ENCODE results near the gene WDR76.
A peak's percentile ranks its signal among the peaks of the same experiment; 100 is the strongest.
"Not testable (repeated sequence)": the region's sequence is repeated elsewhere in the genome, so short reads cannot be mapped to it uniquely, and the experiment has no call there.

The WDR76 gene

GRCh38 chr15:43799945-43800285 lies 26.9 kb upstream of the WDR76 start, which contains the start of gene SERINC4:
Gene SERINC4, minus strand, starts transcription at chr15:43800220. Its CDS starts 234 bp downstream, at chr15:43799986.
- Mint-ChIP-seq H3K36me3 (peaks cover 47 to 65% of the 10 kb centered on the region in 2 donors), H3K4me1 (peaks cover 31 to 53% of the 10 kb centered on the region in 2 donors), H3K27me3 (no peaks in the 10 kb centered on the region), H3K27ac (peak within 1 kb of the TSS; percentile 98), H3K9me3 (peaks cover 0 to 1% of the 10 kb centered on the region in 2 donors), H3K4me3 (peak within 1 kb of the TSS; percentile 94 to 97)
- ATAC-seq (replicated peaks) (no peak), DNase-seq (no peak)

GRCh38 chr15:43800286-43801141 lies 26.3 kb upstream of the WDR76 start, which contains the start of gene HYPK:
Gene HYPK, plus strand, starts transcription at chr15:43800599. Its CDS starts 24 bp downstream, at chr15:43800623.
- peaks cover 29 to 47% of the 10 kb centered on the region in 2 donors for H3K4me1 Mint-ChIP-seq
- H3K4me3 Mint-ChIP-seq, result peak within 1 kb of the TSS; percentile 94 to 97

GRCh38 chr15:43802676-43803075 lies 24.1 kb upstream of the WDR76 start:
- H3K4me3 Mint-ChIP-seq; H3K27ac Mint-ChIP-seq; H3K27me3 Mint-ChIP-seq; DNase-seq; H3K9me3 Mint-ChIP-seq; ATAC-seq (replicated peaks): not testable (repeated sequence)
- Mint-ChIP-seq H3K4me1 (peaks cover 25 to 40% of the 10 kb centered on the region in 2 donors), H3K36me3 (peaks cover 54 to 67% of the 10 kb centered on the region in 2 donors)

More at GRCh38 chr15:43800286-43801141, 26.3 kb upstream of the WDR76 start, which contains the start of gene HYPK:
- H3K27ac Mint-ChIP-seq, result peak within 1 kb of the TSS; percentile 98
- H3K27me3 Mint-ChIP-seq, result no peaks in the 10 kb centered on the region
- DNase-seq (peak; percentile 86), ATAC-seq (replicated peaks) (peak; percentile 97 to 99)
- H3K9me3 Mint-ChIP-seq, result peaks cover 0 to 1% of the 10 kb centered on the region in 2 donors
- peaks cover 49 to 65% of the 10 kb centered on the region in 2 donors for H3K36me3 Mint-ChIP-seq

GRCh38 chr15:43808435-43808950 lies 18.3 kb upstream of the WDR76 start:
- Mint-ChIP-seq H3K36me3 (peaks cover 36 to 47% of the 10 kb centered on the region in 2 donors), H3K4me3 (no peak overlapping the region), H3K27me3 (no peaks in the 10 kb centered on the region), H3K27ac (no peak overlapping the region), H3K4me1 (peaks cover 13 to 23% of the 10 kb centered on the region in 2 donors), H3K9me3 (no peaks in the 10 kb centered on the region)
- ATAC-seq (replicated peaks), result no peak
- DNase-seq, result no peak

- H3K36me3 Mint-ChIP-seq, result peaks cover 38 to 49% of the 10 kb centered on the region in 2 donors
- peak overlapping the region in 1 of 2 donors; percentile 21 for H3K4me3 Mint-ChIP-seq
- peak overlapping the region; percentile 84 for H3K27ac Mint-ChIP-seq
- DNase-seq (no peak), ATAC-seq (replicated peaks) (peak; percentile 97 to 98)
- H3K27me3 Mint-ChIP-seq, result no peaks in the 10 kb centered on the region
- H3K4me1 Mint-ChIP-seq, result peaks cover 13 to 23% of the 10 kb centered on the region in 2 donors
- H3K9me3 Mint-ChIP-seq, result no peaks in the 10 kb centered on the region
Observed at GRCh38 chr15:43808960-43809678, 17.7 kb upstream of the WDR76 start.

GRCh38 chr15:43815064-43815463 lies 11.7 kb upstream of the WDR76 start:
- H3K36me3 Mint-ChIP-seq, result peaks cover 33 to 40% of the 10 kb centered on the region in 2 donors
- not testable (repeated sequence) for H3K27me3 Mint-ChIP-seq; DNase-seq; H3K4me1 Mint-ChIP-seq; H3K9me3 Mint-ChIP-seq; H3K4me3 Mint-ChIP-seq; ATAC-seq (replicated peaks); H3K27ac Mint-ChIP-seq

GRCh38 chr15:43821505-43821904 lies 5.3 kb upstream of the WDR76 start:
- Mint-ChIP-seq H3K27me3 (no peaks in the 10 kb centered on the region), H3K4me3 (peak overlapping the region in 1 of 2 donors; percentile 21), H3K27ac (no peak overlapping the region), H3K4me1 (peaks cover 11 to 27% of the 10 kb centered on the region in 2 donors), H3K36me3 (peaks cover 19 to 31% of the 10 kb centered on the region in 2 donors), H3K9me3 (no peaks in the 10 kb centered on the region)
- no peak for ATAC-seq (replicated peaks)
- DNase-seq, result no peak

- no peaks in the 10 kb centered on the region for H3K9me3 Mint-ChIP-seq
- peak within 1 kb of the TSS; percentile 98 for H3K27ac Mint-ChIP-seq
- peak; percentile 90 to 91 for ATAC-seq (replicated peaks)
- peak within 1 kb of the TSS; percentile 90 to 98 for H3K4me3 Mint-ChIP-seq
- no peaks in the 10 kb centered on the region for H3K27me3 Mint-ChIP-seq
- H3K4me1 Mint-ChIP-seq, result peaks cover 23 to 56% of the 10 kb centered on the region in 2 donors
- DNase-seq, result peak; percentile 87
- H3K36me3 Mint-ChIP-seq, result peaks cover 21 to 31% of the 10 kb centered on the region in 2 donors
Observed at GRCh38 chr15:43824302-43825246, 2.2 kb upstream of the WDR76 start, which contains the start of gene MFAP1. Gene MFAP1, minus strand, starts transcription at chr15:43824690. Its CDS starts 121 bp downstream, at chr15:43824569.

GRCh38 chr15:43825305-43825704 lies 1.5 kb upstream of the WDR76 start:
- H3K27ac Mint-ChIP-seq; H3K27me3 Mint-ChIP-seq; DNase-seq; H3K9me3 Mint-ChIP-seq; ATAC-seq (replicated peaks); H3K4me3 Mint-ChIP-seq: not testable (repeated sequence)
- peaks cover 25 to 64% of the 10 kb centered on the region in 2 donors for H3K4me1 Mint-ChIP-seq
- peaks cover 21 to 34% of the 10 kb centered on the region in 2 donors for H3K36me3 Mint-ChIP-seq

- DNase-seq, result no peak
- peak overlapping the region; percentile 29 to 96 for H3K4me3 Mint-ChIP-seq
- ATAC-seq (replicated peaks), result no peak
- H3K9me3 Mint-ChIP-seq, result no peaks in the 10 kb centered on the region
- peak overlapping the region; percentile 93 for H3K27ac Mint-ChIP-seq
- H3K36me3 Mint-ChIP-seq, result peaks cover 24 to 33% of the 10 kb centered on the region in 2 donors
- no peaks in the 10 kb centered on the region for H3K27me3 Mint-ChIP-seq
- H3K4me1 Mint-ChIP-seq, result peaks cover 25 to 68% of the 10 kb centered on the region in 2 donors
Observed at GRCh38 chr15:43826029-43826507, 734 bp upstream of the WDR76 start.

GRCh38 chr15:43828061-43828657 lies 1.4 kb downstream of the WDR76 start:
- H3K4me3 Mint-ChIP-seq, result peak overlapping the region; percentile 90 to 96
- ATAC-seq (replicated peaks) (no peak), DNase-seq (no peak)
- H3K27me3 Mint-ChIP-seq, result no peaks in the 10 kb centered on the region
- no peak overlapping the region for H3K27ac Mint-ChIP-seq
- peaks cover 23 to 63% of the 10 kb centered on the region in 2 donors for H3K4me1 Mint-ChIP-seq
- no peaks in the 10 kb centered on the region for H3K9me3 Mint-ChIP-seq
- H3K36me3 Mint-ChIP-seq, result peaks cover 26 to 36% of the 10 kb centered on the region in 2 donors

GRCh38 chr15:43829951-43830540 lies 3.2 kb downstream of the WDR76 start:
- ATAC-seq (replicated peaks); H3K4me3 Mint-ChIP-seq; DNase-seq; H3K27ac Mint-ChIP-seq; H3K27me3 Mint-ChIP-seq; H3K9me3 Mint-ChIP-seq: not testable (repeated sequence)
- Mint-ChIP-seq H3K36me3 (peaks cover 30 to 39% of the 10 kb centered on the region in 2 donors), H3K4me1 (peaks cover 18 to 52% of the 10 kb centered on the region in 2 donors)
